HepG2 (cell line): ENCODE data around the gene ST6GALNAC3. TPM values are rescaled to one million over a fixed set of nuclear protein-coding genes. Genes with fewer than 3 reads are reported as not detected.

Experiments
- ATAC-seq: fragments of 200-7000 bp; cut with Tn5 transposase; 3 replicates; pipeline ENCODE4 v1.9.1; 2020; ENCODE audit warnings: mild to moderate bottlenecking, moderate library complexity
- BruUV-seq: library from RNA; stranded (reverse); fragments of 400-500 nt; replicated peaks from 2 replicates; lab custom pipeline; 2021; lab: Mats Ljungman, UMichigan
- CTCF ChIA-PET: fragments of 300-600 bp; formaldehyde crosslinking; extraction: SDS; loops from one replicate; lab custom pipeline; 2021; ENCODE audit warnings: low total read pairs, inconsistent platforms, low intra/inter-chr PET ratio; lab: Yijun Ruan, JAX
- POLR2A ChIA-PET: fragments of 350-600 bp; sonication (Branson Sonifier 250); formaldehyde crosslinking; loops from one replicate; lab custom pipeline; 2020; ENCODE audit warnings: antibody characterized with exemption, inconsistent platforms; lab: Yijun Ruan, JAX
- DNase-seq: peaks from one replicate; pipeline ENCODE4 v3.0.0-alpha.2; 2015; ENCODE audit warnings: low spot score
- FAIRE-seq: peaks from 3 replicates; lab custom pipeline; 2011; peaks lifted over from hg19 to GRCh38; lab: Jason Lieb, UNC
- H2AFZ ChIP-seq: one replicate; pipeline ENCODE4 v1.6.1; 2011; ENCODE audit warnings: low read length, inconsistent platforms
- H3K27ac ChIP-seq: fragments of 300-600 bp; 3 replicates; pipeline ENCODE4 v1.8.0; 2011; ENCODE audit warnings: mixed run types, mild to moderate bottlenecking, mixed read lengths, low read length, inconsistent platforms; ENCODE audit not compliant: insufficient read depth; ENCODE audit errors: extremely low read length
- H3K27me3 ChIP-seq, 2 experiments: fragments of 200-600 bp in 1 of 2; 2 replicates in 1 of 2; 3 replicates in 1 of 2; pipeline versions ENCODE4 v1.6.0 to v1.8.0; 2011; ENCODE audit warnings: low read length in 2 of 2, mild to moderate bottlenecking in 2 of 2, moderate library complexity in 2 of 2, inconsistent platforms in 1 of 2; ENCODE audit not compliant: insufficient read depth in 2 of 2, control insufficient read depth in 1 of 2
- H3K36me3 ChIP-seq, 2 experiments: fragments of 200-600 bp in 1 of 2; replicated peaks in 1 of 2; 2 replicates in 1 of 2; 3 replicates in 1 of 2; pipeline versions ENCODE4 v1.5.1 to v1.8.0; 2011; ENCODE audit warnings: low read length in 2 of 2, inconsistent platforms in 1 of 2; ENCODE audit not compliant: insufficient read depth in 2 of 2, control insufficient read depth in 1 of 2
- H3K4me1 ChIP-seq: 2 replicates; pipeline ENCODE4 v1.5.1; 2012; ENCODE audit warnings: low read length, inconsistent platforms; ENCODE audit not compliant: insufficient read depth
- H3K4me2 ChIP-seq: 2 replicates; pipeline ENCODE4 v1.6.0; 2011; ENCODE audit warnings: low read depth, low read length, inconsistent platforms
- H3K4me3 ChIP-seq, 3 experiments: fragments of 200-600 bp in 1 of 3; sonication (generic), shearing (Covaris generic) in 1 of 3; replicated peaks in 1 of 3; 2 replicates each; pipeline ENCODE4 v1.5.1; 2011 to 2016; ENCODE audit warnings: low read length in 3 of 3, inconsistent platforms in 2 of 3, low read depth in 2 of 3, mild to moderate bottlenecking in 2 of 3, control low read depth in 1 of 3, mixed read lengths in 1 of 3; ENCODE audit not compliant: insufficient read depth in 1 of 3
- H3K79me2 ChIP-seq: one replicate; pipeline ENCODE4 v1.6.1; 2011; ENCODE audit warnings: low read length, inconsistent platforms; ENCODE audit not compliant: insufficient read depth
- H3K9ac ChIP-seq: 2 replicates; pipeline ENCODE4 v1.6.0; 2011; ENCODE audit warnings: mild to moderate bottlenecking, low read depth, low read length, inconsistent platforms; ENCODE audit not compliant: insufficient read depth
- H3K9me3 ChIP-seq: 2 replicates; pipeline ENCODE4 v1.5.1; 2012; ENCODE audit warnings: mild to moderate bottlenecking, low read length
- H4K20me1 ChIP-seq: 2 replicates; pipeline ENCODE4 v1.6.0; 2011; ENCODE audit warnings: inconsistent platforms, mild to moderate bottlenecking, low read length, moderate library complexity; ENCODE audit not compliant: insufficient read depth
- AKNA ChIP-seq: sonication (generic); formaldehyde crosslinking; IDR thresholded peaks from 2 replicates; pipeline ENCODE4 v1.4.0; 2020; ENCODE audit warnings: missing genetic modification reagents, borderline replicate concordance
- EP300 ChIP-seq, 3 experiments: sonication (generic) in 1 of 3; formaldehyde crosslinking in 1 of 3; IDR thresholded peaks; 2 replicates each; pipeline versions ENCODE4 v1.5.1 to v1.6.1; 2011 to 2020; ENCODE audit warnings: low read depth in 2 of 3, low read length in 2 of 3, borderline replicate concordance in 1 of 3, improper control_type of control experiment in 1 of 3, mild to moderate bottlenecking in 1 of 3, missing genetic modification reagents in 1 of 3, moderate library complexity in 1 of 3
- MATR3 ChIP-seq: sonication (generic); formaldehyde crosslinking; IDR thresholded peaks from 2 replicates; pipeline ENCODE4 v1.4.0; 2020; ENCODE audit warnings: missing genetic modification reagents
- MNT ChIP-seq: fragments of 450-650 bp; IDR thresholded peaks from 2 replicates; pipeline ENCODE4 v1.6.1; 2016
- NR2F2 ChIP-seq: IDR thresholded peaks from 2 replicates; pipeline ENCODE4 v1.6.1; 2012; ENCODE audit warnings: low read depth, inconsistent platforms, borderline replicate concordance
- POLR2G ChIP-seq: fragments of 200-400 bp; formaldehyde crosslinking; IDR thresholded peaks from 2 replicates; pipeline ENCODE4 v1.6.1; 2018; ENCODE audit warnings: mild to moderate bottlenecking, low read depth, low read length, moderate library complexity
- TBL1XR1 ChIP-seq: fragments of 150-350 bp; IDR thresholded peaks from 2 replicates; pipeline ENCODE4 v1.6.1; 2014; ENCODE audit warnings: borderline replicate concordance, low read length; ENCODE audit not compliant: partially characterized antibody
- ZFP36 ChIP-seq: fragments of 150-350 bp; IDR thresholded peaks from 2 replicates; pipeline ENCODE4 v1.6.1; 2018; ENCODE audit warnings: borderline replicate concordance, low read length, low read depth; ENCODE audit not compliant: partially characterized antibody
- ZFX ChIP-seq: sonication (generic); formaldehyde crosslinking; IDR thresholded peaks from 2 replicates; pipeline ENCODE4 v1.4.0; 2020; ENCODE audit warnings: mild to moderate bottlenecking, low read depth, missing genetic modification reagents, moderate library complexity
- ZKSCAN5 ChIP-seq: sonication (generic); formaldehyde crosslinking; IDR thresholded peaks from 2 replicates; pipeline ENCODE4 v1.5.1; 2020; ENCODE audit warnings: mild to moderate bottlenecking, missing genetic modification reagents
- ZNF251 ChIP-seq: sonication (generic); formaldehyde crosslinking; IDR thresholded peaks from 2 replicates; pipeline ENCODE4 v1.9.0; 2021; ENCODE audit warnings: mild to moderate bottlenecking, missing genetic modification reagents
- ZNF556 ChIP-seq: sonication (generic); formaldehyde crosslinking; IDR thresholded peaks from 2 replicates; pipeline ENCODE4 v1.4.0; 2020; ENCODE audit warnings: mild to moderate bottlenecking, missing genetic modification reagents, borderline replicate concordance
- WGBS: methylation state at CpG from one replicate; pipeline ENCODE4 v1.1.6; 2017; ENCODE audit warnings: low lambda C conversion rate; 5-methylcytosine and 5-hydroxymethylcytosine counted together
- in situ Hi-C: cut with HindIII; loops from 2 replicates; pipeline ENCODE4 v1.10.0; 2017; ENCODE audit warnings: low pct_unique_long_range_greater_than_20kb; ENCODE audit not compliant: extremely low pct_ligation_motif_present
- intact Hi-C: fragments of 100-400 bp; cut with micrococcal nuclease; formaldehyde crosslinking; loops from one replicate; pipeline ENCODE4 v1.10.0; 2022; ENCODE audit not compliant: unreplicated experiment
- polyA plus RNA-seq, 8 experiments: library from polyadenylated mRNA; depleted of rRNA in 3 of 8; stranded (reverse) in 7 of 8; unstranded in 1 of 8; fragments of >200 nt; fragmentation: Illumina TruSeq in 4 of 8; extraction: Trizol in 4 of 8; gene quantifications; 2 replicates each; pipeline versions ENCODE4 v1.2.1 to v1.2.3, GENCODE V29; 2011 to 2016; ENCODE audit warnings: low read depth in 4 of 8, missing spikeins in 1 of 8, mixed read lengths in 1 of 8; ENCODE audit not compliant: insufficient read depth in 1 of 8
- total RNA-seq, 5 experiments: library from RNA; depleted of rRNA; stranded (reverse); fragments of >200 nt; fragmentation: Illumina TruSeq; extraction: Trizol; gene quantifications; 2 replicates each; pipeline ENCODE4 v1.2.3, GENCODE V29; 2016; ENCODE audit warnings: low read depth in 1 of 5

The ST6GALNAC3 gene
- total and polyA plus RNA-seq, 2 of the 13 experiments (the other 11 are each of a cell fraction or from before 2014, with no cell fraction given) = not detected

- H2AFZ ChIP-seq = no peak overlapping the region
- no peak for FAIRE-seq
- H3K27me3 ChIP-seq = no peaks in the 10 kb centered on the region
- no TSS peak for BruUV-seq
- DNase-seq = no peak
- no peak overlapping the region for H3K27ac ChIP-seq
- no peaks in the 10 kb centered on the region for H3K79me2 ChIP-seq
- H3K4me1 ChIP-seq = no peaks in the 10 kb centered on the region
- H4K20me1 ChIP-seq = no peaks in the 10 kb centered on the region
- ChIA-PET CTCF (no interaction called here), POLR2A (no interaction called here)
- no peak overlapping the region for H3K4me2 ChIP-seq
- peaks cover 24% of the 10 kb centered on the region; the same call in 1 of the 2 replicates for H3K9me3 ChIP-seq
- H3K36me3 ChIP-seq = no peaks in the 10 kb centered on the region
- ATAC-seq = no peak
- 28% methylated on average over 2 of the region's 2 CpGs for WGBS
- intact Hi-C loops = no loop called here
- H3K4me3 ChIP-seq = no peak overlapping the region
- no peak overlapping the region for H3K9ac ChIP-seq
- in situ Hi-C loops = no loop called here
- TF ChIP-seq MNT = no peak
- no peak for TF ChIP-seq AKNA (CRISPR knock-in tag)
- no peak for TF ChIP-seq ZFX
- no peak for TF ChIP-seq MATR3
- no peak for TF ChIP-seq EP300 (IDR thresholded peaks at IDR 0.05; ENCODE audit: low read depth in 2 of 2, low read length in 2 of 2)
- TF ChIP-seq EP300 (CRISPR knock-in tag; IDR thresholded peaks at IDR 0.05; ENCODE audit: borderline replicate concordance) = no peak
- no peak for TF ChIP-seq ZNF251 (CRISPR knock-in tag)
- TF ChIP-seq NR2F2 = no peak
- TF ChIP-seq TBL1XR1 = no peak
- TF ChIP-seq ZKSCAN5 (CRISPR knock-in tag) = no peak
- no peak for TF ChIP-seq POLR2G
- TF ChIP-seq ZFP36 = no peak
- no peak for TF ChIP-seq ZNF556 (CRISPR knock-in tag)
Observed at GRCh38 chr1:76580206-76580605, 505.7 kb downstream of the ST6GALNAC3 start.
